ENCODE measurements around the gene ALK. TPM values are rescaled to one million over a fixed set of nuclear protein-coding genes. Genes with fewer than 3 reads are reported as not detected.

Gene ALK
- total RNA-seq, 1 donor from 2014 or later: not detected

DNA sequence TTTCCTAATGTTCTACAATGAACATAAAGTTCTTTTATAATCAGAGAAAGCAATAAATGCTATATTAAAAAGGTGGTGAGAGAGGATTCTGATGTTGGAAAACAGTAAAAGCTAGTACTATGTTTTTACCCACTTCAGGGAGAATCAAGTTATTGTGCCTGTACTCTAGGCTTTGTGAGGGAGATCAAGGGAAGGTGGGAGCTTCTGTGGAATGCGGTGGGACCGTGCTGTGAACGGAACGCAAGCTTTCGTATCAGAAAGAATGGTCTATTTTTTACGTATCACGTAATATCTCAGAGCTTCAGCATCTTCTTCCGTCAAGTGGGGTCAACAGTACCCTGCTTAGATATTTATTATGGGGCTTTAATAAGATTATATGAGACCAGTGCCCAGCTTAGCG lies 613.0 kb downstream of the ALK start:
- no peak for DNase-seq

DNA sequence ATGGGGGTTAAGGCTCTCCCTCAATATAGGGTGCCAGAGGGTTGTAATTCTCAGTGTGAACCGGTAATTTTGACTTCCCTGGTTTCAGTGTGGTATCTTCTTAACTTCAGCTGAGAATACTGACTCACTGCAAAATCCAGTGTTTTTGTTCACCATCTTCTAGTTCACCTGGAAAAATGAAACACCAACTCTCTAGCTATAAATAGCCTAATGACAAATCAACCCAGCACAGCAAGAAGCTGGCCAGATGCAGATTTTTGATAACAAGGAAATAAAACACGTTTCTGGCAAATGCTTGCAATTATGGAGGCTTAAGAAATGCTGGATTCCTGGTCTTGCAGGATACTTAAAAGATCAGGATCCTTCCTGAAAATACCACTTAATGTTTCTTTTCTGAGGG lies 613.9 kb downstream of the ALK start:
- DNase-seq: no peak

DNA sequence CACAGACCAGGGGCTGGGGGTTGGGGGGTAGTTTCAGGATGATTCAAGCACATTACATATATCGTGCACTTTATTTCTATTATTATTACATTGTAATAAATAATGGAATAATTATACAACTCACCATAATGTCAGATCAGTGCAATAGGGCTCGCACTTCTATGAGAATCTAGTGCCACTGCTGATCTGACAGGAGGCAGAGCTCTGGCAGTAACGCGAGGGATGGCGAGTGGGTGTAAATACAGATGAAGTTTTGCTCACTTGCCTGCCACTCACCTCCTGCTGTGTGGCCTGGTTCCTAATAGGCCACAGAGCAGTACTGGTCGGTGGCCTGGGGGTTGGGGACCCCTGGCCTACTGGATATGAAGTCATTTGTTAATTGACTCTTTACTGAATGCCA lies 615.6 kb downstream of the ALK start:
- no peak for DNase-seq

DNA sequence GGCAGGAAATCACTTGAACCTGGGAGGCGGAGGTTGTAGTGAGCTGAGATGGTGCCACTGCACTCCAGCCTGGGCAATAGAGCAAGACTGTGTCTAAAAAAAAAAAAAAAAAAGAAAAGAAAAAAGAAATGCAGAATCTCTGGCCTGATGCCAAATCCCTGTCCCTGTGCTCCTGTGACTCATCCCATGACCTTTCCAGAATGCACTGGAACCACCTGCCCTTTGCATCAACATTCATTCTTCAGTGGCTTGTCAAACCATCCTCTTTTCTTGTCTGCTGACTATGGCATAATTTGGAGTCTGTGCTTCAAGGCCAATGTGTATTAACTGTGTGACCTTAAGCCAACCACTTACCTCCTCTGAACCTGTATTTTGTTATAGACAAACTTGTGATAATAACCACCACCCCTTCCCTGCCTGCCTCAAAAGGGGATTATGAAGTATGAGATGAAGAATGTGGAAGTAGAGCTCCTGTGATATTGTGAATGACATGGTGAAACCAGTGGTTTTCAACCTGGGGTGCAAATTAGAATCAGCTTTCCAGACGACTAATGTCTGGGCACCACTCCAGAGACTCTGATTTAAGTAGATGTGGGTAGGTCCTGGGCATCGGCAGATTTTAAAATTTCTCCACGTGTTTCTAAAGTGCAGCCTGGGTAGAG lies 616.9 kb downstream of the ALK start:
- peak; percentile 6 for DNase-seq

DNA sequence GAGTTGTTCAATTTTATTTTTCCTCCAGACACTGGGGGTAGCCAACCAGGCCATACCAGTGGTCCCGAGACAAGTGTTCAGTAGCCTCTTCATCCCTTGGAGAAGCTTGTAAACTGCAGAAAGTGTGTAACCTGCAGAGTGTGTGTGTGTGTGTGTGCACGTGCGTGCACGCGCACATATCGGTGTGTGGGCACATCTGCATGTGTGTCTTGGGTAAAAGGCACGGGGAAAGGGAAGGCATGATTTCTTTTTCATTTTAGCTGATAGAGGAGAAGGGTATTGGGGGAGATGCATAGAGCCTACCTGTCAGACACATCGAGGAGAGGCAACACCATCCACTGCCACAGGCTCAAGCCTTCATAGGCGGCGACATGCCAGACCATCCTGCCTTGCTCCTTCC lies 624.8 kb downstream of the ALK start:
- DNase-seq: no peak

DNA sequence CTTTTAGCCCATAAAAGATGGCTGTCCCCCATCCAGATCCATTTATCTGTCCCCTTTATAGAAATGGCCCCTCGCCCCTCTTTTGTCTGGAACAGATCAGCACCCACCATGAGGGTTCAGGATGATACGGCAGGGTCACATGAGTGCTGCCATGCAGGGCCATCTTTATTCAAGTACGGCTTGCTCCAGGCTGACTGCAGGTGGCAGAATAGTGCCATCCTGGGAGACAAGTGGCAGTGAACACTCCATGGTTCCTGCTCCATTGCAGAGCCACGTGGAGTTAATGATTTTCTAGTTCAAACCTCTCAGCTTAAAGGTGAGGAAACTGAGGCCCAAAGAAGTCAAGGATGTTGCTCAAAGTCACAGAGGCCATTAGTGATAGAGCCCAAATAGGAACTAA lies 625.5 kb downstream of the ALK start:
- no peak for DNase-seq

DNA sequence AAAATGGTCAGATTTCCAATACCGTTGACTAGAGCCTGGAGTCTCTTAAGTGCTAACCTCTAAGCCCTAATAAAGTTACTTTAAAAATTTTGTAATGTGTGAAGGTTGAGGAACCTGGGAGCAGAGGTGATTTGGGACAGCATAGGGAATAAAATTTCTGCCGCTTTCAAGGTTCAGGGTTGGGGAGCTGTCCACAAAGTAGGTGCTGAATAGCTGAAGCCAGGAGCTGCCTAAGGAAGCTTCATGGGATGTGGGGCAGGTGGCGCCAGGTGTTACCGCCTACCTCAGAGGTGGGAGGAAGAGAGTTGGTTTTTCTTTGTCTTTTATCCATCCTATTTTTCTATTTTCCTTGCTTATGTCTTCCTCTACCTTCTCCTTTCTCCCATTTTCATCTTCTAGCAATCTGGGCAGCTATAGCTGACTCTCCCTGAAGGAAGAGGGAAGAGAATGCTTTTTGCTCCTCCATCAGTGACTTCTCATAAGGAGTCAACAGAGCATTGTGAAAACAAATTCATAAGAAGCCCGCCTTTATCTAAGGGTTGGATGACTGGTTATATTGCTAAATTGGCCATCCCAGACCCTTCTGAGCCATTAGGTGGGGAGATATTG lies 627.5 kb downstream of the ALK start:
- peak; percentile 59 for DNase-seq

DNA sequence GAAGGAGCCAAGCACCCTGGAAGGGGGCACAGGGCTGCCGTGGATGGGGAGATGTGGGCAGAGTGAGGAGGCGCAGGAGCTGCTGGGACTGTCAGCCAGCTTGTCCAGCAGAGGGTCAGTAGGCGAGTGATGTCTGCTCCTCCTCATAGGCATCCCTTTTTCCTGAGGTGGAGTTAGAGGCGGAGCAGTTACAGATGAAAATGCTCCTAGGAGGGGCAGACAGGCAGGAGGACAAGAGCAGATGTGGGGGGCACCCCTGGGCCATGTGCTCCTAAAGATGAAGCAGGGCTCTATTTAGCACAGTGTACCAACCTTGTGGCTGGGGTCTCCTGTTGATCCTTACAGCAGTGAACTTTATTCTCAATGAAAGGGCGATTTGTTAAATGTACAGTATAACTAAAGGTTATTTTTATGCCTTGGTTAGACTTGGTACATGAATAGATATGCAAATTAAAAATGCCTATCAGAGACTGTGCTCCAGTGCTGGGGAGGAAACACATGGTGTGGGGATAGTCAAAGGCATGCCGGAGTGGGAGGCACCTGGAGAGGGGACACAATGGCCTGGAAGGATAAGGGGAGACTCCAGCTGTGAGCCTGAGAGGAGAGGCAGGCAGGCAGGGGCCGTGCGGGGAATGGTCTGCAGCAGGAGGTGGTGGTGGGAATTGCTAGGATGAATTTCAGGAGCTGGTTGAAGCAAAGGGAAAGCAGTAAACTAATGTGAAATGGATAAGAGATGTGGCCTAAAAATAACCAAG lies 630.9 kb downstream of the ALK start:
- peak; percentile 13 for DNase-seq

DNA sequence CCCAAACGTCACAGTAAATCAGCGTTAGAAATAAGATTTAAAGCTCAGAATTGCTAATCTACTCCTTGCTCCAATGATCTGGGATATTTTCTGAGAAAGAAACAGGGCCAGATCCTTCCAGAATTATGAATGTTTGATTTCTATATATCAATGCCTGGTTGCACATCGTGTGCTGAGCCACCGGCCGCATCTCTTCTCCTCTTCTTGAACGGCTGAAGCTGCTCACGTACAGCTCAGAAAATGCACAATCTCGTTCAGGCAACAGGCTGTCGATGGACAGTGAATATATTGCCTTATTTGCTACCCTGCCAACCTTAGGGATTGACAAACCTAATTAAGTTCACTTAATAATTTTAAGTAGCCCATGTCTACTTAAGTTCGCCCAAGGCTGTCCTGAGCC lies 636.7 kb downstream of the ALK start:
- no peak for DNase-seq

DNA sequence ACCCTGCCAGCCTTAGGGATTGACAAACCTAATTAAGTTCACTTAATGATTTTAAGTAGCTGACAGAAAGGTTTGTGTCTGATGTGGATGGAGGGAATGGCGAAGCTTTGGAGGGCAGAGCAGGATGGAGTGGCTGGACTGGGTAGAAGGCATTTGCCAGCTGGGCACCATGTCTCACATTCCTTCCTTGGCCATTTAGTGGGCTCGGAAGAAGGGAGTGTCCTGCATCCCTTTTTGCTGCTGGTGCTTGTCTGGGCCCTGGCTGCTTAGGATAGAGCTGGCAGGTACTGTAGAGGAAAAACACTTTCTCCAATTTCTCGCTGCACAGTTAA lies 639.5 kb downstream of the ALK start:
- no peak for DNase-seq

DNA sequence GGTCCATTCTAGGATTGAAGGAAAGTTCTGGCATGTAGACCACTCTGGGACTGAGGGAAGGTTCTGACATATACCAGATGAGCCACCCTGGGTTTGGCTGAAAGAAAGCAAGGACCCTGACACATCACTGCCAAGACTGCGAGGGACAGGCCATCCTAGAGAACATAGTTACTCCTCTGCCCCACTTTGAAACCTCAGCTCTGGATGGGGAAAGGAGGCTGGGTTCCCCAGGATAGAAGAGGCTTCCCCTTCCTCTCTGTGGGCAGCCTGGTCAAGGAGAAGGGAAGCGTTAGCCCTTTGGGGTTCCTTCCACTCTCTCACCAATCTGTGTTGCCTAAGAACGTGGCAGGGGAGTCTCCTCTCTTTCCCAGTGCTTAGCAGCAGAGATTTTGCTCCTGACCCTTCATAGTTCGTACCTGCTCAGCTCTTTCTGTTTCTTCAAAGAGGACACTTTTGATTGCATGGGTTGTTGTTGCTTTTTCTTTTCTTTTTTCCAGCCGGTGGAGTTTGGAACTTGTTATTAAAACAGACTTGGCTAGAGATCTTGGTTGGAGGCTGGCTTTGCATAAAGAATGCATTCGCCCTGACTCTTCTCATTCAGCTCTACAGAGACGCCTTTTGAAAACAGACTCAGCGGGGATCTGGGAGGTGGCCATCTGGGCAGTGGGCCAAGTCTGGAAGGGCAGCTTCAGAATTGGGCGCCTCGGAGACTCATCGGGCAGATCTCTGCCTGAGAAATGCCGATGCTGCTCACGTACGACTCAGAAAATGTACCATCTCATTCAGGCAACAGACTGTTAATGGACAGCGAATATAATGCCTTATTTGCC lies 640.1 kb downstream of the ALK start:
- no peak for DNase-seq

DNA sequence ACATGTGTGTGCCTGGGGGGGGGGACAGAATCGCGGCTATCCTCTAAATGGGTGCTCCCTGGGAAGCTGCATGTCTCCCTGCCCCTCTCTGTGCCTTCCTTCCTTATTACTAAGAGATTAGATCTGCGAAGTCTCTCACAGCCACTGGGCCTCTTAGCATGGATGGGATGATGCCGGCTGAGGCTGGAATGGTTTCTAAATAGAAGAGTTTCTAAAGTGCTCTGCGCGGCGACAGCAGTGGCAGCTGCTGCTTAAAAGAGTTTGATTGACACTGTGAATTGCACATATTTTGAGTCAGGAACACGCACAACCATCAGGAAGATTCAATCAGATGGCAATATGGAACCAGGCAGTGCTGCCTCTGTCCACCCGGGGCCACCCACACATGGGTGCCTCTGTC lies 642.4 kb downstream of the ALK start:
- DNase-seq: no peak

DNA sequence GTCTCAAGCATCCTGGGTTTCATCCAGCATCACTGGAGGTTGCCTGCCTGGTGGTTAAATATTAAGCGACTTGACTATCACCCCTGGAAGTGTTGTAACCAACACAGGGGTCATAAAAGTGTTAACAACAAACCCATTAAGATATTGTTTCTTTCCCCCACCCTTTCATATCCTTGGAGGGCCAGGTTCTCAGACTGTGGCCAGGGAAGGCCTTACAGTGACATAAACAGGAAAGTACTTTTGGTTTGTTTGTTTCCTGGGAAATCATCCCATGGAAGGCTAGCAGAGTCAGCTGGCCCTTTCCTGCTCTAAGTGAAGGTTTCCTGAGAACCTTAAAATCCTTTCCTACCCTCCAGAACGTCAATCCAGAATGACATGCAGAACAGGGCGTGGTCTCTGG lies 645.2 kb downstream of the ALK start:
- DNase-seq: no peak

DNA sequence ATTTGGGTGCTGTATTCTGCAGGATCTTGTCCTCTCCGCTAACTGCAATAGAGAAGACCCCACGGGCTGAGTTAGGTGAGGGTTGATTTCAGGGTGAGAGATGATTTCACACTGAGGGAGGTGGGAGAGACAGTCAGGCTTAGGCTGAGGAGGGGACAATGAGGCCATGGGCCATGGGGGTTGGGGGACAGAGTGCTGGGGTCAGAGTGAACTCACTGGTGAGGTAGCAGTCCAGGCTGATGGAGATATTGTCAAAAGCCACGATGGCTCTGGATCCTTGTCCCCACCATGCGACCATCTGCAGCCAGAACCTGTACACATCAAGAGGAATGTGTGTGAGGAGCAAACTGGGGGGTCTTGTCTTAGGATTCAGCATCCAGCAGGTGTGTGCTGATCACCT lies 646.2 kb downstream of the ALK start:
- DNase-seq: no peak

DNA sequence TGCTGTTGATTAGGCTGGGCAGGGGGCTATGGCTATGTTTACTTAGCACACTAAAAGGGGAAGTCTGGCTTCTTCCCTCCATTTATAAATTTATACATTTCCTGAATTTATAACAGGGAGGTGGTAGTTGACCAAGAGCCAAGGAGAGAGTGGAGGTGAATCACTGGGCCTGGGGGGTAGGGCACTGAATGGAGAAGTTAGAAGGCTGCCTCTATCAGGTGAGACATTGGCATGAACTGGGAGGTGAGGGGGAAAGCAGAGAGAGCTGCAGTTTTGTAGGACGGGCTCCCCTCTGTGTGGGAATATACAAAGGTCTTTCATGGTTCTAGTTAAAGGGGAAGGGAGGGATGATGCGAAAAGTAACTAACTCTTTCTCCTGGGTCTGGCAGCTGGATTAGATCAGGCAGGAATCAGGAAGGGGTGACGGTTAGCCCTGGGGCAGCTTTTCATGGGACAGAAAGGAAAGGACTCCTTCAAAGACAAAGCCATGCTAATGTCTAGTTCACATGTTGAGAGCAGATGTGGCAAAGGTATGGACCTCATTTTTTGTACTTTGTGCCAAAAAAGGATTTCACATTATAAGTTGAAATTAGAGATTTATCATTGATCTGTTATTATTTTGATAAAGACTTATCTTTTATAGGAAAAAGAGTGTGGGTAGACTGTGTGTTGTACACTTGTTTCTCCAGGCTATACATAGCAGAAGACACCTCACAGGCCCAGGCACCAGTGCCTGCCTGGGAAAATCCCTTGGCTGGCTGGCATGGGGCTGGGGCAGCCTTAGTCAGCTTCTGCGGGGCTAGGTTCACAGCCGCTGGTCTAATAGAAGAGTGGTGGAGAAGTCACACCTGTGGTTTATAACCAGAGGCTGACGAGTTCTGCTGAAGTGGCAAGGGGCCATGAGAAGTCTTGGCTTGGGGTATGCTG lies 647.4 kb downstream of the ALK start:
- no peak for DNase-seq

DNA sequence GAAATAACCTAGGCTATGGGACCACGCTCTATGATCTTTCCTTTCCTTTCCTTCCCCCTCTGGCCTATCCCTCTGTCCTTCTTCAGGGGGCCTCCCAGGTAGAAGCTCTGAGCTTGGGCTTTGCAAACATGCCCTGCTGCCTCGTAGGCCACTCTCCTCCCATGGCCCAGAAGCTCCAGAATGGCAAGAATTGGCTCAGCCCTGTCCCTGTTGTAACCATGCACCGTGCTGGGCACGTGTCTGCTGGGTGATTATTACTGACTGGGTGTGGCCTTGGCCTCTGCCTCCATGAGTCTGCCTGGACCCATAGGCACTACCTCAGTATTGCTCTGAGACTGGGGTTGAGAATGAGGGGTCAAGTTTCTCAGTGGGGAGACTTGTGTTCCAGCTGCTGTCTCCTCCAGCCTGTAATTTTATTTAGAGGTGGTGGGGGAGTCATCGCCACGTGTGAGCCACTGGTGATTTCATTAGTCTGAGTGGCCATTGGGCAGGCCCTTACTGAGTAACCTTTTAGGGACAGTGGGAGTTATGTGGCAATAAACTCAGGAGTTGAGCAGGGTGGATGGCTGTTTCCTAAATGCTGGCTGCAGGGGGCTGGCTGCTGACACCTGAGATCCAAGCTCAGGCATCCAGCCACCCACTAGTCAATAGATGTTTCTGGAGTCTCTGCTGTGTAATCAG lies 648.2 kb downstream of the ALK start:
- DNase-seq: no peak

DNA sequence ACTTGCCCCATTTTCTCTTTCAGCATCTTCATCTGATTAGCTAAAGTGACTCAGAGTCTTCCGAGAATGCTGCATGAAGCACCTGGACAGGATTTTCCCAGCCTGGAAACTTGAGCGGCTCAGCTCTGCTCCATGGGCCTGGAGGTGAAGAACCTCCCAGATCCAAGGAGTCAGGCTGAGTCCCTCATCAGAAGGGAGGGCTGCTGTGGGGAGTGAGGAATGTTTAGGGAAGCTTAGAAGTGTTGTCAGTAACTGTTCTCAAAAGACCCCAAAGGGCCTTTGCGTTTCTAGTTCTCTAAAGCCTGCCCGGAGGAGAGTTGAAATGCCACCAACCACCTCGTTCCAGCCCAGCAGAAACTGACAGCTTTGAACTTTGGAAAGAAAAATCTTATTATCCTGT lies 649.1 kb downstream of the ALK start:
- DNase-seq: no peak

DNA sequence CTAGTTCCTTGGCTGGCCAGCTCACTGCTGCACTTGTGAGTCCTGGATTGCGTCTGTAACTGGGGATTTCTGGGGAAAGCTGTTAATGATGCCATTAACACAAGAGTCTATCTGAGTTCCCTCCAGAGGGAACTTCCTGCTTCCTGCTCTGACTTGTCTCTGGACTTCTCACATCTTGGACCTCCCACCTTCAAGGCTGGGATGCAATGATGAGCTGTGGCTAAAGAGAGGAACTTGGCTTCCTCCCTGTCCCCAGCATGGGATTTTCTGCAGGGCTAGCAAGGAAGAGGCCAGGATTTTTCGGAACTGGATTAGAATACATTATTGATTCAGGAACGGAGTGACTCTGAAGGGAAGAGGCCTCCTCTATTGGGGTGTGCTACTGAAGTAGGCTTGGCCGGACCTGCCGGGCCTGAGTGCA lies 650.7 kb downstream of the ALK start:
- DNase-seq: no peak

DNA sequence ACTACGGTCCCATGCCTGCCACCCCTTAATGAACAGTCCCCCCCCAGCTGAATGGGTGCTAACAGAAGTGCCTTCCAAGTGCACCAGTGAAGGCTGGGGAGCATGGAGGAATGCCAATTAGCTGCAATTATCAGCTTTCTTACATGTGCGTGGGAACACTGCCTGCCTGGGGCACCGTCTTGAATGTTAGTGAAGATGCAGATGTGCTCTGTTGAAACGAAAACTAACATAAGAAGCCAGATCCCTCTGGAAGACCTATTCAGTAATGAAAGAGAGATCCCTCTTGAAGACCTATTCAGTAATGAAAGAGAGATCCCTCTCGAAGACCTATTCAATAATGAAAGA lies 651.6 kb downstream of the ALK start:
- no peak for DNase-seq

DNA sequence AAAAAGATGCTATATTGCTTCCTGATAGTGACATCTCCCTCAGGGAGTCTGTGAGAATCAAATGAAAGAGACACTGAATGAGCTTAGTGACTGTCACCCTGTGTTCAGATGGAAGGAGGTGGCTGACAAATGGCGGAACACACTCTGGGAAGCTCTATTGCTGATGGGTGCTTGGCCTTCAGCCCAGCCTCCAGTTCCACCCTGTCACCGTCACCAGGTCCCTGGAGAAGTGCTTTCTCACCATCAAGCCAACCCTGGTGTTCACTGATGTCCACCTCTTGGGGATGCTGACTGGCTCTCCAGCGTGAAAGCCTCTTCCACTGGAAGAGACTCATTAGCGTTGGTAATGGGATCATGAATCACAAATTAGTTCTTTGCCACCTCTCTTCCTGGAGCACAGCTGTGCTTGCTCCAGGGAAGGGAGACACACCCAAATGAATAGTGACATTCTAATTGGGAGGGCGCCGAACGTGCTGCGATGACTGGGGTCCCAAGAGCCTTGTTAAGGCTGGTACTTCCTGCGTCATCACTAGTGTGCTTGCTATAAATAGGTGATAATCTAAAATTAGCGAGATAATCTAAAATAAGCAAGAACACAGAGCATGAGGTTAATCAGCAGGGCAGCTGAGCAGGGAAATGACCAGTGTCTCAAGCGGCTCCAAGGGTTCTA lies 652.2 kb downstream of the ALK start:
- DNase-seq: no peak

DNA sequence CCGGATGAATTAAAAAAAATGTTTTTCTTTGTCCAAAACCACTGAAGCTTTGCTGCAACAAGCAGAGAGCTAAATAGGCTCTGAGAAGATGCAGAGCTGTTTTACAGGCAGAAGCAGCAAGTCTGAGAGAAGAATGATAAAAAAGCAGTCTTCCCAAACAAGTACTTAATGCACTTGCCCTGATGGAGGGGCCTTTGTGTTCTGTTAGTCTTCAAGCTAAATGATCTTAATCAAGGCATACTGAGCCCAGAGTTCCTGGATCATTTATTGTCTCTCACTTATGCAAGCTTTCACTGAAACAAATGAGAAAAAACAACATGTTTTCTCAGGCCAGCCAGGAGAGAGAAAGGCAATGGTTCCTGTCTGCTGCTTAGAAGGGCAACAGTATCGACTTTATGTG lies 653.7 kb downstream of the ALK start:
- DNase-seq: no peak

Data from dermis blood vessel endothelial cell (primary cell).